ENCODE data around the gene PODNL1.

PODNL1 gene

DNA sequence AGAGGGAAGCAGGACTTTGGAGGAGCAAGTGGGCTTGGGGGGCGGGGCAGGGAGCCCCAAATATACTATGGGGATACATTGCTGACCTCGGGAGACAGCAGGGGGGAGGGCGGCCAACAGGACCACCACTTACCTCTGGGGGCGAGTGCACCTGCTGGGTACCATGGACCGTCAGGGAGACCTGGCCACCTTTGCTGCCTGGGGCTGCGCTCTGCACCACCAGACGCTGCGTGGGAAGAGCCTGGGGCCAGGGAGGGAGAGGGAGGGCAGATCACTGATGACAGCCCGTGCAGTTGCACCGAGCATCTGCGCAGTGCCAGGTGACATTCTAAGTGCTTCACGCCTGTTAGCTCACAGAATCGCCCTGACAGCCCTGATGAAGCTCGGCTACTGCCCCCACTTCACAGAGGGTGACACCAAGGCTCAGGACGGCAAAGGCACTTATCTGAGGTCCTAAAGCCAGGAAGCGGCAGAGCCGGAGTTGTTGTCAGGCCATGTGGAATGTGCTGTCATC lies 43.8 kb upstream of the PODNL1 start:
- H3K36me3 ChIP-seq: peaks cover 18% of the 10 kb centered on the region; the same call in 1 of the 2 replicates
- peaks cover 30% of the 10 kb centered on the region for H3K27me3 ChIP-seq
- H3K4me3 ChIP-seq: no peak overlapping the region
- no peak for TF ChIP-seq Cebpa-rat (IDR thresholded peaks at IDR 0.05)
- H3K4me2 ChIP-seq: peak overlapping the region; percentile 87
- peaks cover 89% of the 10 kb centered on the region for H3K4me1 ChIP-seq
- H3K9me3 ChIP-seq: no peaks in the 10 kb centered on the region
- peak overlapping the region; percentile 59 for H3K27ac ChIP-seq
- no peaks in the 10 kb centered on the region for H4K20me1 ChIP-seq
- peak overlapping the region; percentile 49; the same call in 1 of the 2 replicates for H3K9ac ChIP-seq

- Histone ChIP-seq H3K9ac (peak overlapping the region; percentile 49; the same call in 1 of the 2 replicates), H3K9me3 (no peaks in the 10 kb centered on the region), H3K27ac (peak overlapping the region; percentile 59), H3K36me3 (peaks cover 24% of the 10 kb centered on the region; the same call in 1 of the 2 replicates), H3K4me2 (peak overlapping the region; percentile 87), H3K4me1 (peaks cover 84% of the 10 kb centered on the region), H3K4me3 (0 out of 2 replicates have a peak overlapping the region, but pooled peaks have one; percentile 20), H4K20me1 (no peaks in the 10 kb centered on the region), H3K27me3 (peaks cover 30% of the 10 kb centered on the region)
- TF ChIP-seq Cebpa-rat (IDR thresholded peaks at IDR 0.05): no peak
Observed at GRCh38 chr19:13981467-13981866, 43.2 kb upstream of the PODNL1 start.

- Histone ChIP-seq H3K27me3 (peaks cover 30% of the 10 kb centered on the region), H3K4me1 (peaks cover 80% of the 10 kb centered on the region), H3K9ac (peak overlapping the region; percentile 49; the same call in 1 of the 2 replicates), H3K9me3 (no peaks in the 10 kb centered on the region), H4K20me1 (no peaks in the 10 kb centered on the region), H3K36me3 (peaks cover 27% of the 10 kb centered on the region; the same call in 1 of the 2 replicates), H3K4me2 (peak overlapping the region; percentile 87), H3K4me3 (no peak overlapping the region), H3K27ac (peak overlapping the region; percentile 59)
- TF ChIP-seq Cebpa-rat (IDR thresholded peaks at IDR 0.05): no peak
Observed at GRCh38 chr19:13981021-13981420, 42.8 kb upstream of the PODNL1 start.

- Histone ChIP-seq H3K27ac (no peak overlapping the region), H3K36me3 (peaks cover 34% of the 10 kb centered on the region; the same call in 1 of the 2 replicates), H4K20me1 (no peaks in the 10 kb centered on the region), H3K9ac (no peak overlapping the region; the same call in 1 of the 2 replicates), H3K4me2 (peak overlapping the region; percentile 87), H3K27me3 (peaks cover 30% of the 10 kb centered on the region), H3K4me3 (no peak overlapping the region), H3K9me3 (no peaks in the 10 kb centered on the region), H3K4me1 (peaks cover 74% of the 10 kb centered on the region)
- TF ChIP-seq Cebpa-rat (IDR thresholded peaks at IDR 0.05): no peak
Observed at GRCh38 chr19:13980340-13980739, 42.1 kb upstream of the PODNL1 start.

DNA sequence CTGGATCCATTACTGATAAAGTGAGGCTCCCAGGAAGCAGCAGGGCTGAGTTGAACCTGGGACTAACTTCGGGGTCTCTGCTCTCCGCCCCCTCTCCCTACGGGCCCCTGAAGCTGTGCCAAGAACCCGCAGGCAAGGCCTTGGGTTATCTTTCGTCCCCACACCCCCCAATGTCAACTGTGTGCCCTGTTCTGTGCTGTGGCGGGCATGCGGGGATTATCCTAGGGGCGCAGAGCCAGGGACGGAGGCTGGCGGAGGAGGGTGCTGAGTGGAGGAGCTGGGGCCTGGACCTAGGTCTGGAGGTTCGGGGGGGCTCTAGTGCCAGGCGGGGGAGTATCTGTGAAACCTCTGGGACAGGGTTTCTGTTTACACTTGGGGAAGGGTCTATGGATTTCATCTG lies 41.5 kb upstream of the PODNL1 start:
- H3K4me3 ChIP-seq: peak overlapping the region; percentile 59
- H3K27me3 ChIP-seq: peaks cover 30% of the 10 kb centered on the region
- no peaks in the 10 kb centered on the region for H4K20me1 ChIP-seq
- peaks cover 67% of the 10 kb centered on the region for H3K4me1 ChIP-seq
- no peak for TF ChIP-seq Cebpa-rat (IDR thresholded peaks at IDR 0.05)
- peaks cover 37% of the 10 kb centered on the region; the same call in 1 of the 2 replicates for H3K36me3 ChIP-seq
- H3K4me2 ChIP-seq: peak overlapping the region; percentile 87
- peak overlapping the region; percentile 25; the same call in 1 of the 2 replicates for H3K27ac ChIP-seq
- peak overlapping the region; percentile 67 for H3K9ac ChIP-seq
- H3K9me3 ChIP-seq: no peaks in the 10 kb centered on the region

GRCh38 chr19:13979244-13979615 lies 41.0 kb upstream of the PODNL1 start:
- H3K4me3 ChIP-seq: peak overlapping the region; percentile 59
- H3K9me3 ChIP-seq: no peaks in the 10 kb centered on the region
- TF ChIP-seq Cebpa-rat (IDR thresholded peaks at IDR 0.05): no peak
- H3K4me2 ChIP-seq: peak overlapping the region; percentile 87
- peaks cover 39% of the 10 kb centered on the region; the same call in 1 of the 2 replicates for H3K36me3 ChIP-seq
- peaks cover 63% of the 10 kb centered on the region for H3K4me1 ChIP-seq
- H3K27me3 ChIP-seq: peaks cover 30% of the 10 kb centered on the region
- peak overlapping the region; percentile 67 for H3K27ac ChIP-seq
- H3K9ac ChIP-seq: peak overlapping the region; percentile 67
- H4K20me1 ChIP-seq: no peaks in the 10 kb centered on the region

GRCh38 chr19:13978351-13979243 lies 40.4 kb upstream of the PODNL1 start:
- peaks cover 30% of the 10 kb centered on the region for H3K27me3 ChIP-seq
- peak overlapping the region; percentile 67 for H3K9ac ChIP-seq
- H3K4me2 ChIP-seq: peak overlapping the region; percentile 87
- H3K4me1 ChIP-seq: peaks cover 56% of the 10 kb centered on the region
- H3K36me3 ChIP-seq: peaks cover 44% of the 10 kb centered on the region; the same call in 1 of the 2 replicates
- H3K27ac ChIP-seq: peak overlapping the region; percentile 67
- H4K20me1 ChIP-seq: no peaks in the 10 kb centered on the region
- H3K9me3 ChIP-seq: no peaks in the 10 kb centered on the region
- H3K4me3 ChIP-seq: peak overlapping the region; percentile 59
- TF ChIP-seq Cebpa-rat (IDR thresholded peaks at IDR 0.05): no peak

- no peak for TF ChIP-seq Cebpa-rat (IDR thresholded peaks at IDR 0.05)
- no peak overlapping the region for H3K9ac ChIP-seq
- peak overlapping the region; percentile 87; the same call in 1 of the 2 replicates for H3K4me2 ChIP-seq
- H3K27me3 ChIP-seq: peaks cover 30% of the 10 kb centered on the region
- H3K4me3 ChIP-seq: no peak overlapping the region
- H3K4me1 ChIP-seq: peaks cover 48% of the 10 kb centered on the region
- peaks cover 49% of the 10 kb centered on the region for H3K36me3 ChIP-seq
- no peaks in the 10 kb centered on the region for H3K9me3 ChIP-seq
- H3K27ac ChIP-seq: no peak overlapping the region; the same call in 1 of the 2 replicates
- no peaks in the 10 kb centered on the region for H4K20me1 ChIP-seq
Observed at GRCh38 chr19:13977803-13978202, 39.6 kb upstream of the PODNL1 start.

GRCh38 chr19:13976446-13976845 lies 38.2 kb upstream of the PODNL1 start:
- no peak for TF ChIP-seq Cebpa-rat (IDR thresholded peaks at IDR 0.05)
- H3K36me3 ChIP-seq: peaks cover 59% of the 10 kb centered on the region

DNA sequence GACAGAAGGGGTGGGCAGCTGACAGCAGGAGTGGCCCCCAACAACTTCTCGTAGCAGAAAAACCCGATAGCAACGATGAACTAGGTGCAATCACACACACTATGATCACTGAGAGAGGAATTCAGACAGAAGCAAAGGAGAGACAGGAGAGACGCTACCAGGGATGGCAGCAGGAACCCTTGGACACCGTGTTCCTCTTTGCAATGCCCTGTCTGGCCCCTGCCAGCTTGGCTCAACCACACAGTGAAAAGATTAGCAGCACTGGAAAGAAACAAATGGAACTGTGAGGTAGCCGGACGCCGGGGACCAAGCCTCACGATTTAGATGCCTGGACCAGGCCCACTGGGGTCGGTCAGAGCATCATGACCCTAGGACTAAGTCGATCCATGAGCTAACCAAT lies 37.7 kb upstream of the PODNL1 start:
- H3K4me1 ChIP-seq: peaks cover 29% of the 10 kb centered on the region
- peaks cover 62% of the 10 kb centered on the region for H3K36me3 ChIP-seq
- no peaks in the 10 kb centered on the region for H4K20me1 ChIP-seq
- H3K4me3 ChIP-seq: no peak overlapping the region
- H3K9me3 ChIP-seq: no peaks in the 10 kb centered on the region
- H3K4me2 ChIP-seq: no peak overlapping the region
- peaks cover 28% of the 10 kb centered on the region for H3K27me3 ChIP-seq
- no peak for TF ChIP-seq Cebpa-rat (IDR thresholded peaks at IDR 0.05)
- H3K27ac ChIP-seq: no peak overlapping the region
- H3K9ac ChIP-seq: no peak overlapping the region

More at GRCh38 chr19:13976446-13976845, 38.2 kb upstream of the PODNL1 start:
- no peaks in the 10 kb centered on the region for H3K9me3 ChIP-seq
- peaks cover 35% of the 10 kb centered on the region for H3K4me1 ChIP-seq
- no peak overlapping the region for H3K4me2 ChIP-seq
- no peak overlapping the region for H3K27ac ChIP-seq
- no peak overlapping the region for H3K9ac ChIP-seq
- no peaks in the 10 kb centered on the region for H4K20me1 ChIP-seq
- peaks cover 30% of the 10 kb centered on the region for H3K27me3 ChIP-seq
- H3K4me3 ChIP-seq: no peak overlapping the region
